ENCODE results near the gene NCF4.

Gene NCF4

GRCh38 chr22:36921309-36922104, 60.7 kb downstream of the NCF4 start:
- DNase-seq (ENCODE audit: low read depth in 2 of 2) = no peak

- no peak for DNase-seq (ENCODE audit: low read depth in 2 of 2)
These were observed 61.4 kb downstream of the NCF4 start for GRCh38 chr22:36922105-36922608.

GRCh38 chr22:36922711-36923110, 61.9 kb downstream of the NCF4 start:
- no peak for DNase-seq (ENCODE audit: low read depth in 2 of 2)

GRCh38 chr22:36923131-36923788, 62.5 kb downstream of the NCF4 start:
- no peak for DNase-seq (ENCODE audit: low read depth in 2 of 2)

GRCh38 chr22:36924151-36924698, 63.4 kb downstream of the NCF4 start:
- no peak for DNase-seq (ENCODE audit: low read depth in 2 of 2)

DNA sequence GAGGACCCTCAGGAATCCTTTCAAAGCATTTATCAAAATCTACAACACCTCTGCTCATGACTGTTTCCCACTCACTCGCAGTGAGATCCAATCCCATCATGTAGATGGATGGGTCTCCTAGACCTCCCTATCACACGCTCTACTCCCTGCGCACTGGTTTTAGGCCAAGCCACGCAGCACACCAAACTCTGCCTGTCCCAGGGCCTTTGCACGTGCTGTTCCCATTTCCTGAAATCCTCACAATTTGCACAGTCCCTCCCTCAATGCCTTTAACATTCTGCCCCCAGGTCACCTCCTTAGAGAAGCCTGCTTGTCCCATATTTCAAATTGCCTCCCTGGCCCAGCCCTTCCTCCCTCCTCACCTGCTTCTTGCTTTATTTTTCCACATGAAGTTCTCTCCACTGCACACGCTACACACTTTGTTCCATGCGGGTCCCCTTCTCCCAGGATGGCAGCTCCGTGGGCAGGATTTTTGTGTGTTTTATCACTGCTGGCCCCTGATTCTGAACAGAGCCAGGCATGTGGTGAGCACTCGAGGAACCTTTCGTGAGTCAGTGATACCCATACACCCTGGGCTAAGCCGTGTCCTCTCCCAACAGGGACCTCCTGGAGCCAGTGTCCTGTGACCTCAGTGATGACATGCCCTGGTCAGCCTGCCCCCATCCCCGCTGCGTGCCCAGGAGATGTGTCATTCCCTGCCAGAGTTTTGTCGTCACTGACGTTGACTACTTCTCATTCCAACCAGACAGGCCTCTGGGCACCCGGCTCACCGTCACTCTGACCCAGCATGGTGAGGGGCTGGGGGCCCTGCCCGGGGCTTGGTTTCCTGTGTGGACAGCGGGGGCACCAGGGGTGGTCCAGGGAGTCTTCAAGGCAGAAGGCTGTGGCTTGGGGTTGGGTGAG, 64.8 kb downstream of the NCF4 start:
- no peak for DNase-seq (ENCODE audit: low read depth in 2 of 2)

DNA sequence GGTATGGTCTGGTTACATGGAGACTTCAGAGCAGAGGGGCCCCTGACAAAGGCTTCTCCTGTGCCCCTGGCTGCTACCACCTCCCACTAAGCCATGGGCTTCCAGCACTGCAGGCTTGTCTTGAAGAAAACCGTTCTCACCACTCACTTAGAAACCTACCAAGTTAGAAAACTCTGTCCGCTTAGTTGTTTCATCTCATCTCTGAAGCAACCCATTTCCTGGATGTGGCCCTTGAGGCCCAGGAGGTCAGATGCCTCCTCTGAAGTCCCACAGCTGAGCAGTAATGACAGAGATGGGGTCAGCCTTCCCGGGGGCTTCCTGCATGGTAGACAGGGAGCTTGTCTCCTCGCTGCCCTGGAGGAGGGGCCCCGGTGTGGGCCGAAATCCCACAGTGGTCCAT, 65.5 kb downstream of the NCF4 start:
- DNase-seq (ENCODE audit: low read depth in 2 of 2) = no peak

DNA sequence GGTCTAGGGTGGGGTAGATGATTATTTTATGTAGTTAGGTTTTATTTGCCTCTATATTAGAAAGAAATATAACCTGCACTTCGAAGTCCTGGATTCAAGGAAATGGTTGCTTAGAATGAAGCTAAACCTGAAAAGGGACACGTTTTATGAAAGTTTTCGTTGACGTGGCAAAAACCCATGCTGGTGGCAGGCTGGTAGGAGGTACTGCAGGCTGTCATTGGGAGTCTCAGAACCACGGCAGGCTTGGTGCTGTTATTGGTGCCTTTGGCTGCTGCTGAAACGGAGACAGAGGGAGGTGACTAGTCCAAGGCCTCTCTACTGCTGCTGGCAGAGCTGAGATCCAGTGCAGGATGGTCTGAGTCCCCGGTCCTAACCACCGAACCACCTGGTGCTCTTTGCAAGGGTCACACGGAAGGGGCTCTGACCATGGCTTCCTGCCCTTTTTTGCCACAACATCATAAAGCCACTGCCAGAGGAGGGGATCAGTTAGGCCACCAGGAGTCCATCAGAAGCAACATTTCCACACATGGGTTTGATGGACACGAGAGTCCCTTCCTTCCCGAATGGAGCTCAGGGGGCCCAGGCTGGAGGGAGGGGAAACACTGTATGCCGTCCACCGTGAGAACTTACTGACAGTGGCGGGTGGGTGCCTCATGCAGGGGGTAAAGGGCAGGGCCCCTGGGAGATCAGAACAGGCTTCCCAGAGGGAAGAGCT, 66.1 kb downstream of the NCF4 start:
- DNase-seq (ENCODE audit: low read depth in 2 of 2) = no peak

Measured in activated CD4-positive, alpha-beta T cell treated with anti-CD3 and anti-CD28 coated beads for 24 hours (primary cell).